Aorta (tissue), 5 donors: ENCODE results near the gene H3-3A. TPM values are rescaled to one million over a fixed set of nuclear protein-coding genes. Genes with fewer than 3 reads are reported as not detected.
"Not testable (repeated sequence)": the region's sequence is repeated elsewhere in the genome, so short reads cannot be mapped to it uniquely, and the experiment has no call there.

Experiments
- ATAC-seq: fragments of 200-7000 bp; cut with Tn5 transposase; one replicate; pipeline ENCODE4 v1.9.1; 2022; ENCODE audit warnings: moderate library complexity; ENCODE audit not compliant: low FRiP score
- DNase-seq, 2 donors: peaks; one replicate each; pipeline ENCODE4 v3.0.0-alpha.2; 2020
- H3K27ac ChIP-seq, 2 donors: one replicate each; pipeline ENCODE4 v1.5.1; 2013; ENCODE audit warnings: low read length in 2 of 2, mild to moderate bottlenecking in 2 of 2, moderate library complexity in 2 of 2, control low read depth in 1 of 2, inconsistent platforms in 1 of 2, low read depth in 1 of 2
- H3K27me3 ChIP-seq, 2 donors: one replicate each; pipeline ENCODE4 v1.6.1; 2013; ENCODE audit warnings: control low read depth in 1 of 2, low read length in 1 of 2, mild to moderate bottlenecking in 1 of 2, moderate library complexity in 1 of 2; ENCODE audit not compliant: insufficient read depth in 2 of 2, control insufficient read depth in 1 of 2
- H3K36me3 ChIP-seq, 2 donors: one replicate each; pipeline ENCODE4 v1.6.1; 2013; ENCODE audit warnings: control low read depth in 1 of 2, low read length in 1 of 2, mild to moderate bottlenecking in 1 of 2; ENCODE audit not compliant: insufficient read depth in 2 of 2, control insufficient read depth in 1 of 2
- H3K4me1 ChIP-seq, 2 donors: one replicate each; pipeline ENCODE4 v1.6.1; 2013; ENCODE audit warnings: low read length in 2 of 2, control low read depth in 1 of 2, mild to moderate bottlenecking in 1 of 2, moderate library complexity in 1 of 2; ENCODE audit not compliant: insufficient read depth in 2 of 2, control insufficient read depth in 1 of 2
- H3K4me3 ChIP-seq, 2 donors: one replicate each; pipeline ENCODE4 v1.5.1; 2013; ENCODE audit warnings: low read length in 2 of 2, control low read depth in 1 of 2, mild to moderate bottlenecking in 1 of 2
- H3K9me3 ChIP-seq: one replicate; pipeline ENCODE4 v1.6.1; 2013; ENCODE audit warnings: mild to moderate bottlenecking, low read length; ENCODE audit not compliant: control insufficient read depth
- WGBS, 2 donors: extraction: QIAGEN DNeasy Blood & Tissue Kit; methylation state at CpG; one replicate each; pipeline ENCODE4 v1.1.7; 2013; 5-methylcytosine and 5-hydroxymethylcytosine counted together
- intact Hi-C, 2 donors: fragments of 100-400 bp; cut with DNase I; formaldehyde crosslinking; loops; one replicate each; pipeline versions ENCODE4 v1.14.2 to v1.15.0; 2022
- polyA plus RNA-seq, 2 donors: library from polyadenylated mRNA; stranded (reverse); fragments of 200-250 nt; gene quantifications; one replicate each; pipeline ENCODE4 v1.2.3, GENCODE V29; 2013
- total RNA-seq, 2 donors: library from RNA; stranded (reverse); fragmentation: NEBNext Ultra II Directional; extraction: Animal tissue kit (Norgen Biotek cat#: 25700); gene quantifications; one replicate each; pipeline ENCODE4 v1.2.1, GENCODE V29; 2021
- donor health status: healthy with polysubstance abuse.
- donor health status: Bipolar disorder and iron deficiency.
- donor health status: DM: no; HTN: no; CAD: no.
- donor health status: DM: no; HTN: no; CAD: no.
- donor health status: DM: yes; HTN: yes; CAD: no.

H3-3A gene
- total and polyA plus RNA-seq, 4 donors, result 310 to 699 (median 406) TPM

GRCh38 chr1:226085675-226086285, 23.3 kb downstream of the H3-3A start:
- WGBS, 2 donors, result 95% methylated on average over 5 of the region's 5 CpGs
- Histone ChIP-seq H3K4me1 (no peaks in the 10 kb centered on the region), H3K4me3 (no peak overlapping the region), H3K27ac (no peak overlapping the region), H3K27me3 (no peaks in the 10 kb centered on the region), H3K36me3 (no peaks in the 10 kb centered on the region), H3K9me3 (no peaks in the 10 kb centered on the region)
- ATAC-seq, result no peak
- DNase-seq, result peak in 1 of 2 donors; percentile 15
- intact Hi-C loops, result no loop called here

GRCh38 chr1:226086776-226087175, 24.3 kb downstream of the H3-3A start:
- intact Hi-C loops, result no loop called here
- Histone ChIP-seq H3K27ac (no peak overlapping the region), H3K4me3 (no peak overlapping the region), H3K9me3 (no peaks in the 10 kb centered on the region), H3K27me3 (no peaks in the 10 kb centered on the region), H3K4me1 (no peaks in the 10 kb centered on the region), H3K36me3 (no peaks in the 10 kb centered on the region)
- DNase-seq (peak in 1 of 2 donors; percentile 54), ATAC-seq (no peak)
- WGBS, 2 donors, result 90 to 94% methylated on average over 17 of the region's 17 CpGs

- no peak for ATAC-seq
- 94 to 100% methylated on average over 1 of the region's 1 CpG for WGBS, 2 donors
These were observed 28.9 kb downstream of the H3-3A start for GRCh38 chr1:226091461-226091860.

GRCh38 chr1:226092048-226092820, 29.7 kb downstream of the H3-3A start:
- H3K27ac ChIP-seq, H3K9me3 ChIP-seq, H3K4me1 ChIP-seq, H3K4me3 ChIP-seq, intact Hi-C loops, H3K36me3 ChIP-seq, H3K27me3 ChIP-seq, ATAC-seq: not testable (repeated sequence)
- 85 to 92% methylated on average over 10 of the region's 10 CpGs for WGBS, 2 donors
- peak in 1 of 2 donors; percentile 15 for DNase-seq

More at GRCh38 chr1:226091461-226091860, 28.9 kb downstream of the H3-3A start:
- Histone ChIP-seq H3K9me3 (no peaks in the 10 kb centered on the region), H3K36me3 (no peaks in the 10 kb centered on the region), H3K4me1 (no peaks in the 10 kb centered on the region), H3K4me3 (no peak overlapping the region), H3K27ac (no peak overlapping the region), H3K27me3 (no peaks in the 10 kb centered on the region)
- DNase-seq, result no peak
- intact Hi-C loops, result no loop called here

- no peaks in the 10 kb centered on the region for H3K27me3 ChIP-seq
- no peaks in the 10 kb centered on the region for H3K9me3 ChIP-seq
- no peak for DNase-seq
- ATAC-seq, result no peak
- H3K36me3 ChIP-seq, result no peaks in the 10 kb centered on the region
- no peak overlapping the region for H3K27ac ChIP-seq
- H3K4me1 ChIP-seq, result no peaks in the 10 kb centered on the region
- intact Hi-C loops, result no loop called here
- no peak overlapping the region for H3K4me3 ChIP-seq
- 61 to 78% methylated on average over 3 of the region's 3 CpGs for WGBS, 2 donors
These were observed 30.4 kb downstream of the H3-3A start for GRCh38 chr1:226092965-226093364.

- ATAC-seq, result no peak
- Histone ChIP-seq H3K4me1 (no peaks in the 10 kb centered on the region), H3K36me3 (no peaks in the 10 kb centered on the region), H3K9me3 (no peaks in the 10 kb centered on the region), H3K27ac (no peak overlapping the region), H3K27me3 (no peaks in the 10 kb centered on the region), H3K4me3 (no peak overlapping the region)
- peak in 1 of 2 donors; percentile 21 for DNase-seq
- intact Hi-C loops, result no loop called here
- WGBS, 2 donors, result 86% methylated on average over 2 of the region's 2 CpGs
These were observed 31.1 kb downstream of the H3-3A start for GRCh38 chr1:226093621-226094020.

- no peak for ATAC-seq
- 47 to 98% methylated on average over 1 of the region's 1 CpG for WGBS, 2 donors
These were observed 31.9 kb downstream of the H3-3A start for GRCh38 chr1:226094451-226094850.

GRCh38 chr1:226095286-226095685, 32.8 kb downstream of the H3-3A start:
- Histone ChIP-seq H3K4me1 (no peaks in the 10 kb centered on the region), H3K27ac (no peak overlapping the region), H3K9me3 (no peaks in the 10 kb centered on the region), H3K36me3 (no peaks in the 10 kb centered on the region), H3K4me3 (no peak overlapping the region), H3K27me3 (no peaks in the 10 kb centered on the region)
- intact Hi-C loops, result no loop called here
- ATAC-seq (no peak), DNase-seq (peak in 1 of 2 donors; percentile 37)
- WGBS, 2 donors, result 90 to 97% methylated on average over 2 of the region's 2 CpGs

More at GRCh38 chr1:226094451-226094850, 31.9 kb downstream of the H3-3A start:
- Histone ChIP-seq H3K27ac (no peak overlapping the region), H3K4me1 (no peaks in the 10 kb centered on the region), H3K9me3 (no peaks in the 10 kb centered on the region), H3K27me3 (no peaks in the 10 kb centered on the region), H3K36me3 (no peaks in the 10 kb centered on the region), H3K4me3 (no peak overlapping the region)
- DNase-seq, result peak in 1 of 2 donors; percentile 22
- intact Hi-C loops, result no loop called here
